Germinal center (tissue), 1 donor: ENCODE data around the gene SEPTIN6.
A peak's percentile ranks its signal among the peaks of the same experiment; 100 is the strongest.
"Not testable (repeated sequence)": the region's sequence is repeated elsewhere in the genome, so short reads cannot be mapped to it uniquely, and the experiment has no call there.

Experiments used
- DNase-seq: peaks from one replicate; pipeline ENCODE4 v3.0.0; 2012; ENCODE audit warnings: mixed read lengths, low spot score

SEPTIN6 gene

DNA sequence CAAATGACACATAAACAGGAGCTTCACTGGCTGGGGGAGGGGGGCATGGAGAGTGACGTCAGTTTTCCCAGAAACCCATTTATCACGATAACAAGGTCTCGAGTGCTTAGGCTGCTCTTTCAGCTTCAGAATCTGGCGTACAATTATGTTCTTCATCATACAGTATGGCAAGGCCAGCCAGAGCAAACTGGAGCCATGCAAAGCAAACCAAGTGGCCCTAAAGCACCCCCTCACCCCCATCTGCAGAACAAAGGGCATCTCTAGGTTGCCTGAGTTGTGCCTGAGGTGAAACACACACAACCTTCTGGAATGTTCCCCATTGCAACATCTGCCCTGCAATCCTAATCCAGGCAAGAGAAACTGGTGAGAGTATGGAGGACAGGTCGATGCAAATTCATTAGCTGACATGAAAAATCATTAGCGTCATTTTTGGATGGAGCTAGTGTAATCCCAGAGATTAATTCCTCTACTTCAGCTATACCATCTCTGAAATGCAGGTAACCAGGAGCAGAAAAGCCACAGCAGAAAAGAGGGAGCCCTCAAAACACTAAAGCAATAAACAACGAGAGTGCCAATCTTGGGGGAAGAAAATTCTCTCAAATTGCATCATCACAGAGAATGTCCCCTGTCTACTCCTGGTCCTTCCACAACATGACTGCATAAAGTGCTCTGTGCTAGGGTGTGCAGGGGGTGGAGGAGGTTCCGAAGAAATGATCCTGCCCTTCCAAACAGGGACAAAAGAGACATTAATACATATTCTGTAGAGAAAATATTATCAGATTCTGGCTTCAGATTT is 1.8 kb downstream of the SEPTIN6 start:
- DNase-seq = no peak

DNA sequence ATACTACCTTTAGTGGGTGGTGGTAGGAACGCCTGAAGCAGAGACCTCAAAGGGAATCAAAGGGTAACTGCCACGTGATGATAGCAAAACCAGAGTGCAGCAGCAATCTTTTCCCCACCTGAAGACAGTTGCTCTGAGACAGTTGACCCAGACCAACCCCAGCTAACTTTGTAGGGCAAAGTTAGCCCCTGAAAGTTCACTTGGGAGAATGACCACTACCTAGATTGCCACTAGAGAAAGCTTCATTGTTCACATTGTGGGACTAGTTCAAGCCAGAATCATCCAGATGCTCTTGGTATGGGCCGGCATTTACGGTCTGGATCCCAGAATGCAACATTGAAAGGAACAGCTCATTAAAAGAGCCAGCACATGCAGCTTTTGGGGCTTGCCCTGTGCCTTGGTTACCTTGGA is 4.1 kb downstream of the SEPTIN6 start:
- no peak for DNase-seq

DNA sequence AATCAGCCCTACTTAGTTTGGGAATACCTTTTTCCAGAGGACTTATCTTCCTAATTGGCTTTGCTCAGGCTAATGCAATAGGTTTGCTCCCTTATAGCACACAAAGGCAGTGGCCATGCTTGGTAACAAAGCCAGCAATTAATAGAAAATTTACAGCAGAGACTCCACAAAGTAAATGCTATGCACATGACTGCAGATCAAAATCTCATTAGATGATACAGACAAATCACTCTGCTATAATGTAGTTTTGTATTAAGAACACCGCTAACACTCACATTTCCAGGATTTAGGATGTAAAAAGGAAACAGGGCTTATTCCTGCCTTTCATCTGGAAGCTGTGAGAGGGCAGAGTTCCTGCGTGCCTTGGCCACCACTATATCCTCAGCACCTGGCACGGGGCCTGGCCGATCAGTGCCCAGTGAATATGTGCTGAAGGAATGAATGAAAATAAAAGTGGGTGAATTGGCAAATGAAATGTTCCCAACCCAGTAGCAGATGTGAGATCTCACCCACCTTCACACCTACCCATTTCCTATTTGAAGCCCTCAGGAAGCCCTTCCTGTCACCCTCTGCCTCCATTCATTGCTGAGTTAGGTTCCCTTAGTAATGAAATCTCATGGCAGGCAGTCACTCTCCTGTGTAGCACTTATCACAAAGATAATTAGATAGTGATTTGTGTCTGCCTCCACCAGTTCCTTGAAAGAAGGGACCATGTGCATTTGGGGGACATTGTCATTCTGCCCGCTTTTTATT is 5.1 kb downstream of the SEPTIN6 start:
- no peak for DNase-seq

DNA sequence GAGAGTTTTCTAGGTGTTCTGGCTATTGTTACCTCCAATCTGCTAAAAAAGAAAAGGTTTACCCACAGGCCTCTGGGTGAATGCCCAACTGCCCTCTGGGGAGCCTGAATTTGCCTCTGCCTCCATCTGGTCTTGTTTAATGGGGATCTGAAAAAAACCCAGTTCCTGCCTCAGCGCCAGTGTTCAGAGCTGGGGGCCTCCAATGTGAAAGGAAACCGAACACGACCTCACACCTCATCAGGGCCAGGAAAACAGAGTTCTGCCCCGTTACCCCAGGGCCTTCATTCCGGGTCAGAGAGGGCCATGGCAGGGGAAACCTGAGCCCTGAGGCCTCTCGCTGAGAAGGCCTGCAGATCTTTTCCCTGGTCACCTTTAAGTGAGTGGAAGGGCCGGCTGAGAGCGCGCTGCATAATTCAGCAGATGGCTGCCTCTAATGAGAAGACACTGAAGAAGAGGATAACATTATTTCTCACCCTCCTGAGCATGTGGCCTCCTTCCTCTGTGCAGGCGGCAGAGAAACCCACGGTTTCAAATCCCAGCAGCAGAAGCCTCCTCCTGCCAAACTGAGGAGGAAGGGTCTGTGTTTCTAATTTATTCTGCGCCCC is 6.8 kb downstream of the SEPTIN6 start:
- no peak for DNase-seq

DNA sequence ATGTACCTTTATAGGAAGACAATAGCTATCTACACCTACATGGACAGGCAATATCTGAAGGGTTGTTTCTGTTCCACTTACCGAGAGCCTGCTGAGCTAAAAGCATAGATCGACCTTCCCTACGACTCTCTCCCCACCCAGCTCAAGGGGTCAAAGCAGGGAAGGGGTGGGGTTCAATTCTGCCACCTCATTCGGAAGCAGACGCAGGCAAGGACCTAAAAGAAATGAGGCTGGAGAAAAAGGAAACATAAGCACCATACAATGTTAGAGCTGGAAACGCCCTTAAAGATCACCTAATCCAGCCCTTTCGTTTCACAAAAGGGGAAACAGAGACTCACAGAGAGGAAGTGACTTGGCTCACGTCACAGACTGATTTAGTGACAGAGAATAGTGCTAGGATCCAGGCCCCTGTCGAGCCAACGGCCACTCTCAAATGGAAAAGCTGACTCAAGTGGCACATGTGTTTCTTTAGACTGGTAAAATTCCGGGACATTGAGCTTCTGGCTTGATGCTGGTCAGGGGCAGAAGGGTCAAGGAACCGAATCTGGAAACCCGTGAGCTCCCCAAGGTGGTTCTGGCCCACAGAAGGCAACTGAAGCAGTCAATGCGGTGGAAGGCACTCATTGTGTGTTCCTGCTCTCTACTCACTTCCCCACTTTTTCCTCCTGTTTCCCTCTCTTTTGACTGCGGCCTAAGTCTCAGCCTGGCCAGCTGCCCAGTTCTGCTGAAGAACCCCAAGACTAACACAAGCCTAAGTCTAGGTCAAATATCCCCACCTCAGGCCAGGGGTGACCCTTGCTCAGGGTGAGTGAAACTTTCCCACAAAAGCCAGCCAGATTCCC is 7.5 kb downstream of the SEPTIN6 start:
- no peak for DNase-seq

DNA sequence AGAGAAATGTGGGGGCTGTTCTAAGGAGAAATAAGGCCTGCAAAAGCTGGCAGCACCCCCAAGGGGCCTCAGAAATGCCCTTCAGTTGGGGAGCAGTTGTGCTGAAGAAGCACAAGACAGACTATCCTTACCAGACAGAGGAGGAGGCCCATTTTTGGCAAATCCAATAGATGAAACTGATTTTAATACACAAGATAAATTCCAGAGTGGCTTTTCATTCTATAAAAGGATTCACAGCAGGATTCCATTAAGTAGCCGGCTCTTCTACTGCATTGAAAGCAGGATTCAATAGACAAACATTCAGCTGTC is 8.1 kb downstream of the SEPTIN6 start:
- no peak for DNase-seq

DNA sequence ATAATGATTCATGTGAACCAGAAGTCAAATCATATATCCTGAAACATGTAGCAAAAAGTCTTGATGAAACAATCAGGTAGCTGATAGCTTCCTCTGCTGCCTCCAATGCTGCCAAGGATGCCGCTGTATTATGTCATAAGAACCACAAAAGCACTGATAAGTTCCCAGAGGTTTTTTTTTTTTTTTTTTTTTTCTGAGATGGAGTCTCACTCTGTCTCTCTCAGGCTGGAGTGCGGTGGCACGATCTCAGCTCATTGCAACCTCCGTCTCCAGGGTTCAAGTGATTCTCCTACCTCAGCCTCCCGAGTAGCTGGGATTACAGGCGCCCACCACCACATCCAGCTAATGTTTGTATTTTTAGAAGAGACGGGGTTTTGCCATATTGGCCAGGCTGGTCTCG is 8.7 kb downstream of the SEPTIN6 start:
- not testable (repeated sequence) for DNase-seq

DNA sequence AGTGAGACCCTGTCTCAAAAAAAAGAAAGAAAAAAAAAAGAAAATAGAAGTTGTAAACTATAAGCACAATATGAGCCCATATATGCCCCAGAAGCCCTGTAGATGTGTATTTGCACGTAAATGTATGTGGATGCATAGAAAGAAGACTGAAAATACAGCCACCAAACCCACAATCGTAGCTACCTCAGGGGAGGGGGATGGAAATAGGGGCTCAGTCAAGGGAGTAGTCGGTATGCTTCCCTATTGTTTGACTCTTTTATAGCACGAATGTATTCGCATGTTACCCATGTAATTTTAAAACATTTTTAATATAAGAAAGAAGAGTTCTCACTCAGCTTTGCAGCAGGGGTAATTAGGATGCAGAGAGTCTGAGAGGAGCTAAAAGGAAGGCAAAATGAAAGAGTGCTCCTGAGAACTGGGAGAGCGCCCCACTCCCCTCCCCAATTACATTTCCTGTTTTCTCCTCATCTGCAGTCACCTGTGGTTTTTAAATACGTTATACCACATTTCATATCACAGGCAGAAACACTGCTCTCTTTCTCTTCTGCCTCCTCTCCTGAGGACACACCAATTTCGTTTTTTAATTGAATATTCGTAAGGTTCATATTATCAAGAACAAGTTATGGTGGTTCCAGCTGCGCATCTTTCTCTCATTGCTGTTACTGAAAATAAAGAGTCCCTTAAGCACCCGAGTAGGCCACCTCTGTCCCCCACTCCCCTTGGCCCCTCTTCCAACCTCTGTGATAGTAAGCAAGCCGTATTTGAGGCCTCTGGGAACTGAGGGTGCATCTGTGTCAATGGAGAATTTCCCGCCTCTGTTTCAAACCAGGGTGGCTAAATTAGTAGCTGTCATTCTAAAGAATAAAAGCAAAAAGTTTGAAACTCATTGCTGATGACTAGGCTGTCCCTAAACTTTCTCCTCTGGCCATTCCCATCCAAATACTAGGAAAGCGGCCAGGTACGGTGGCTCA is 10.7 kb downstream of the SEPTIN6 start:
- DNase-seq = no peak

DNA sequence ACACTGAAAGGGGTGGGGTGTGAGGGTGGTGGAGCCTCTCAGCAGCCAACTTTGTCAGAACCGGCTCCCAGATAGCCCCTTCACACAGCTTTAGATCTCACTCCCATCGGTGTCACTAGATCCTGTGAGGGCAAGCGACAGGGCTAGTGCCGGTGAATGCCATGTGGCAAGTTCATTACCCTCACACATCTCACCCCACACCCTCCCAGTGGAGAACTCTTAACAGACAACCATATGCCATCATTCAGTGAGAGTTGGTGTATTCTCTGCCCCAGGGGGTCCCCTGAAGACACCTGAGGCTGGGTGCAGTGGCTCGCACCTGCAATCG is 15.3 kb downstream of the SEPTIN6 start:
- no peak for DNase-seq

DNA sequence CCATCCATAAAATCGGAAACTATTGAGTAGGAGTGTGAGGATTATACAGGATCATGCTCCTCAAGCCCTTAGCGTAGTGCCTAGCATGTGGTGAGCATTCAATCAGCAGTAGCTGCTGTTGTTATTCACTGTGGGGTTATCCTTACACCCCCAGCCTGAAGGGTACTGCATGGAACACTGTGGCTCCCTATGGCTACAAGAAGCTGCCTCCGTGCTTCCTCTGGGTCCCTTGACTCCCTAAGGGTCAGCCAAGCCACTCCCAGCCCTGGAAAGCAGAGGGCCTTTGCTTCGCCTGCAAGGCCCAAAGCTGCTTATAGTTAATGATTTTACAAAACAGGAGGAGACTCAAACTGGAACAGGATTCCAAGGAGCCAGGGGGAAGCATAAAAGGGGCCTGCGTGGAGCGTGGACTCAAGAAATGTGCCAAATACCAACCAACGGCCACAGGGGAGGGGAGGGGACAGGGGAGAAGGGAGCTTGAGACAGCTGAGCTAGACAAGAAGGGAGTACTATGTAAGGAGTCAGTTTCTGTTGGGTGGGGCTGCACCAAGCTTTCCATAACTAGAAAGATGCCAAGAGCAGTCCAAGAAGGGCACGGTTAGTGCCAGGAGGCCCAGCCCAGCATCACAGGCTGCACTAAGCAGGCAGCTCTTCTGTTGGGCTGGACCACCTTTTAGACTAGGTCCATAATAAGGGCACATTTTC is 15.9 kb downstream of the SEPTIN6 start:
- DNase-seq = no peak

DNA sequence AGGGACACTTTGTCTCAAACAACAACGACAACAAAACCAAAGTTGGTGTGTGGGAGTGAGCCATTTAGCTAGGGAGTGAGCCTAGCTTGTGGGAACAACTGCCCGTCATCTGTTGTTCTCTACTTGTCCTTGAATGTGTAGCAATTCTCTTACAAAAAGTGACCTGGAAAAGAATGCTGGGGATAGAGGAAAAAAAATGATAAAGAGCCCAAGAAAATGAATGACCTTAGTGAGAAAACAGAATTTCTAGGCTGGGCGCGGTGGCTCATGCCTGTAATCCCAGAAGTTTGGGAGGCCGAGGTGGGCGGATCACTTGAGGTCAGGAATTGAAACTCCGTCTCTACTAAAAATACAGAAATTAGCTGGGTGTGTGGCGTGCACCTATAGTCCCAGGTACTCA is 19.6 kb downstream of the SEPTIN6 start:
- no peak for DNase-seq

DNA sequence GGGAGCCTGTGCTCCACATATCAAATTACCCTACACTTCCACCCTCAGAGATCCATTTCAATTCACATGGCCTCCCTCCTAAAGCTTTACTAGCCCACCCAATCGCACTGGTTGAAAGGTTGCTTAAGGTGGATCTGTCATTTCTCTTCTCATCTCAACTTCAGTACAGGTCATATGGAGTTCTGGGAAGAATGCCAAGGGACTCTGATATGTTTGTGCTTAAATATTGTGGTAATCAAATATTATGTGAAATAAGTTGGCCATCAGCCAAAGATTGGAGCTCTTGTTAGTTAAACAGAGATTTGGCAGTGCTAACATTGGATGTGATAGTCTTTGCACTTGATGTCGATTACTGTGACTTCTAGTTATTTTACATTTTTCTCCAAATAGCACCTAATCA is 20.5 kb downstream of the SEPTIN6 start:
- DNase-seq = no peak

DNA sequence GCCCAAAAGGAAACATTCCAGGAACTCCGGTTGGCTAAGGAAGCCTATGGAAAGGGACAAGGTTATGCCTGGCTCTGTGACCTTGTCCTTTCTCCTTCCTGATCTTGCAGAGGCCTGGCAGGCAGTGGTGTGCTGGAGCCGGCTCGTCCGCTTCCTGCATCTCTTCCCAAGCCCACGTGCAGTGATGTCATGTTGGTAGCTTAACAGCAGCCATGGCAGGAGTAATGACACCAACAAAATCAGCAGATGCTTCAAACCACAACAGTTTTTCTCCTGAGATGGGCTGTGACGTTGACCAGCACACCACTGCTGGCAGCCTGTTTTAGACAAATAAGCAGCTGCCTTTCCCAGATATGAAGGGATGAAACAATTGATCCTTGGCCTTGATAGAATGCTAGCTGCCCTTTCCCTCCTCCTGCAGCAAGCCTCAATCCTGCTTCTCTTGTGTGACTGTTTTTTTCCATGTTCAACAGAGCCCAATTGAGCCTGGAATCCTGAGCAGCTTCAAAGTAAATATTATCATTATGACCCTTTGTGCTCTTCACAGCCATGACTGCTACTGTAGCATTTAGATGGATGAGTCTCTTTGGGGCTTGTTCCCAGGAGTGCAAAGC is 23.4 kb downstream of the SEPTIN6 start:
- no peak for DNase-seq

DNA sequence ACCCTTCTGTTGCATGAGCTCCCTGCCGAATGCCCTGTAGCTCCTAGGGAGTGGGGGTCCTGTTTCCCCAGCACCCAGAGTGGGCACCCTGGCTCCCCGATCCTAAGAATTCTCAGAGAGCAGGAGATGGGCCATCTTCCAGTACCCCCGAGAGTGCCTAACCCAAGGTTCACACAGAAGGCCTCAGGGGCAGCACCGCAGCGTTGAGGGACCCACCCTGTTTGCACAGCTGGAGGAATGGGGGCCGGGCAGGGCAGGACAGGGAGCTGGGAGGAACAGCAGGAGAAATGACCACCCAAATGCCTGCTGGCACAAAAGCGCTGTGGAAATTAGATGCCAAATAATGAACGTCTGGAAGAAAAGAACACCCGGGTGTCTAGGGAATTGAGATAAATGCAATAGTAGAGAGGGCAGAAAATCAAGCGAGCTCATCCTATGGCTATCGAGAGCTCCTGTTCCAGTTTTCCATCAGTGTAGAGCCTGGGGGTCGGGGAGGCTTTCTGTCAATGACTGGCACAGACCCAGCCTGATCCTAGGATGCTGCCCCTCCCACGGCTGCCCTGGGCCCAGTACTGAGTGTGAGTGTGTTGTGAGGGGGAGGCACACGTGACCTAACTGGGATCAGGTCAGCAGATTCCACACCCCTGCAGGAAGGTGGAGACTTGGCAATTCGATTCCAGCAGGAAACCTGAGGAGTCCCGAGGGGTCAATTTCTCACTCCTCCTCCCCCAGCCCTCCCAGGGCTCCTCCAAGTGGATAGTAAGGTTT is 25.7 kb downstream of the SEPTIN6 start:
- no peak for DNase-seq

DNA sequence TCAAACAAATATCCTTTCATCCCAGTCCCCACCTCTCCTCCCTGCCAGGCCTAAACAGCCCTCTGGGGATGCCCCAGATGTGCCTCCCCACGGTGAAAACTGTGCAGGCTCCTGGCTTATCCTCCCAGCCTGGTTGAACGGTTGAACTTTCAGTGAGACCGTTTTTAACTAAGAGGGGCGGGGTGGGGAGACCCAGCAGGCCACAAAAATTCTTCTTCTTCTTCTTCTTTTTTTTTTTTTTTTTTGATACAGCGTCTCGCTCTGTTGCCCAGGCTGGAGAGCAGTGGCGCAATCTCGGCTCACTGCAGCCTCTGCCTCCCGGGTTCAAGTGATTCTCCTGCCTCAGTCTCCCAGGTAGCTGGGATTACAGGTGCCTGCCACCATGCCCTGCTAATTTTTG is 28.1 kb downstream of the SEPTIN6 start:
- DNase-seq = peak; percentile 28

DNA sequence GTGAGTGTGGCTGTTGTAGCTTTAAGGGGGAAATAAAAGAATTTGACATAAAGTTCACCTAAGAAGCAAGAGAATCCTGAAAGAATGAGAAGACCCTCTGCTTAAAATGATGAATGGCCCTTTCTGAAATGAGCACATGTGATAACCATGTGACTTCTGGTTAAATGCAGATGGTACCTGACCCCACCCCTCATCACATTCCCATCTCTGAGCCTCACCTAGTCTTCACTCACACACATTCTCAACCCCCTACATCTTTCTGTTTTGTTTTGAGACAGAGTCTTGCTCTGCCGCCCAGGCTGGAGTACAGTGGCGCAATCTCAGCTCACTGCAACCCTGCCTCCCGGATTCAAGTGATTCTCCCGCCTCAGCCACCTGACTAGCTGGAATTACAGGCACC is 31.5 kb downstream of the SEPTIN6 start:
- DNase-seq = no peak

DNA sequence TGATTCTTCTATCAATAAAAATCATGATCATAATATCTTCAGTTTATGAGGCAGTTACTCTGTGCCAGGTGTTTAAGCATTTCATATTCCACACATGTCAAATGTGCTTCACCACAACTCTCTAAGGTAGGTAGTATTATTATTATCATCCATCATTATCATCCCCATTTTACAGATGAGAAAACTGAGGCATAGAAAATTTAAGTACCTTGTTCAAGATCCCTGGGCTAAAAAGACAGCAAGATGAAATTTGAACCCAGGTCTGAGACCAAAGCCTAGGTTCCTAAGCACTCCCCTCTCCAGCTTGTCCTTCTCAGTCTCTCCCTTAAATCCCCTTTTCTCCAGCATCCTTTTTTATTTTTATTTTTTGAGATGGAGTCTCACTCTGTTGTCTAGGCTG is 33.4 kb downstream of the SEPTIN6 start:
- DNase-seq = no peak

DNA sequence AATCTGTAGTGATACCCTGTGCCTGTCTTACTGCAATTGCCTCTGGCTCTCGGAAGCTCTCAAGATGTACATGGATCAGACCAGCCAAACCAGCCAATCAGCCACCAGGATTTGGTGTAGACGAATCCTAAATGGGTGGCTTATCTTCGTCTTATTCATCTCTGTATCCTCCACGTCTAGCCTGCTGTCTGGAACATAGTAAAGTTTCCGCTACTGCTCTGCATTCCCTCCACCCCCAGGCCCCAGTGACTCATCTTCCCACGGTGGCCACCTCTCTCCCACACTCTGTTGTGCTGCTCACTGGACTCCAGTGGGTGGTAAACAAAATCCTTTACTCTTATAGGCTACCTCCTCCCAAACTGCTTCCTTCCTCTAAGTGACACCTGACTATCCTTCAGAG is 37.8 kb downstream of the SEPTIN6 start:
- no peak for DNase-seq

DNA sequence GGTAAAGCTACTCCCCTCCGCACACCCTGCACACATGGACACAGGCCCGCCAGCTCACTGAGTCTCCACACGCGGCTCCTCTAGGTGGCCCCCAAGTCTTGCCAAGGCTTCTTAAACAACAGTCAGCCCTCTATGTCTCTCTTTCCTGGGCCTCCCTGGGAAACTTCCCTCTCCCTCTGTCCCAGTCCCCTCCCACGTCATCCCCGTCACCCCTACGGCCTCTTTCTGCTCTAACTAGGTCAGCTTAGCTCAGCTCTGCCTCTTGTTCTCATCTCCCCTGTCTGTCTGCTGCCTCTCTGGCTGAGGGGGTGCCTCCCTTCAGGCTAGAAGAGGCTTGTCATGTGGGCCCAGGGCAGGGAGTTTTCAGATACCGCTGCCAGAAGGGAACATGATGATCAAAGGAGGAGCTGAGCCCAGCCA is 38.8 kb downstream of the SEPTIN6 start:
- no peak for DNase-seq

DNA sequence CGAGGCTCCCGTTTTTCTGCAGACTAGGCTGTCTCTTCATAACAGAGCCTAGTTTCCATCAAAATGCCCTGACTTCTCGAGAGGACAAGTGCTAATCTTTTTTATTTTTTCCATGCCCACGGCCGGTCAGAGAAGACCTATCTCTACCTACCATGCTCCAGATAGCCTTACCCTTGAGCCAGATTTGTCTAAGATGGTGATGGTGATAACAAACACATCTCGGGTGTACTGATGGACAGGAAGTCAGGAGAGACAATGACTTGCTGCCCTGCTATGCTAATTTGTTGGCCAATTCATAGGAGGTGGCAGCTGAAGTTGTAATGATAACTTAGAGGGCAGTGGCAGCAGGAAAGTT is 44.6 kb downstream of the SEPTIN6 start:
- DNase-seq = no peak
